Brain microvascular endothelial cell (primary cell): ENCODE results near the gene CCR9.

Experiments used
- DNase-seq: peaks from one replicate; pipeline ENCODE4 v3.0.0-alpha.2; 2020
- H3K27ac ChIP-seq: fragments of 250-450 bp; sonication (Bioruptor Pico); 2 replicates; pipeline ENCODE4 v1.5.1; 2020; ENCODE audit warnings: mild to moderate bottlenecking, moderate library complexity
- H3K27me3 ChIP-seq: fragments of 250-450 bp; sonication (Bioruptor Pico); replicated peaks from 2 replicates; pipeline ENCODE4 v1.5.1; 2020; ENCODE audit warnings: mild to moderate bottlenecking
- H3K36me3 ChIP-seq: fragments of 250-450 bp; sonication (Bioruptor Pico); replicated peaks from 2 replicates; pipeline ENCODE4 v1.5.1; 2020; ENCODE audit warnings: mild to moderate bottlenecking
- H3K4me3 ChIP-seq: 2 replicates; pipeline ENCODE4 v1.5.1; 2011; ENCODE audit warnings: low read depth, mild to moderate bottlenecking, control low read depth, low read length, moderate library complexity
- CTCF ChIP-seq: IDR thresholded peaks from 2 replicates; pipeline ENCODE4 v1.5.1; 2011; ENCODE audit warnings: low read depth, mild to moderate bottlenecking, moderate library complexity, low read length, control low read depth, inconsistent platforms; ENCODE audit errors: missing control alignments
- in situ Hi-C: cut with HindIII; loops from 2 replicates; pipeline ENCODE4 v1.10.0; 2017; ENCODE audit warnings: low sequenced_read_pairs, low pct_ligation_motif_present

CCR9 gene

GRCh38 chr3:45885979-45886705, at the start of gene CCR9:
TSS of gene CCR9 (plus strand) at chr3:45886543. CDS start at chr3:45894934, 8,391 bp downstream.
- in situ Hi-C loops = no loop called here

GRCh38 chr3:45838466-45838865, 47.9 kb upstream of the CCR9 start:
- peaks cover 6% of the 10 kb centered on the region for H3K36me3 ChIP-seq
- TF ChIP-seq CTCF = no peak
- DNase-seq = no peak
- in situ Hi-C loops = no loop called here
- no peaks in the 10 kb centered on the region for H3K27me3 ChIP-seq
- H3K27ac ChIP-seq = no peak overlapping the region
- no peak overlapping the region for H3K4me3 ChIP-seq

More at GRCh38 chr3:45885979-45886705, at the start of gene CCR9:
- Histone ChIP-seq H3K27me3 (no peaks in the 10 kb centered on the region), H3K36me3 (no peaks in the 10 kb centered on the region), H3K27ac (no peak within 1 kb of the TSS), H3K4me3 (no peak within 1 kb of the TSS)
- no peak for DNase-seq
- TF ChIP-seq CTCF = no peak

GRCh38 chr3:45841420-45841756, 45.0 kb upstream of the CCR9 start:
- Histone ChIP-seq H3K27me3 (no peaks in the 10 kb centered on the region), H3K4me3 (peak overlapping the region; percentile 87), H3K27ac (peak overlapping the region; percentile 93), H3K36me3 (no peaks in the 10 kb centered on the region)
- in situ Hi-C loops = no loop called here
- peak; percentile 6 for DNase-seq
- TF ChIP-seq CTCF = no peak

- no peaks in the 10 kb centered on the region for H3K36me3 ChIP-seq
- peak within 1 kb of the TSS; percentile 87 for H3K4me3 ChIP-seq
- in situ Hi-C loops = no loop called here
- peak within 1 kb of the TSS; percentile 93 for H3K27ac ChIP-seq
- peak; percentile 99 for DNase-seq
- TF ChIP-seq CTCF = no peak
- peaks cover 3% of the 10 kb centered on the region for H3K27me3 ChIP-seq
Observed at GRCh38 chr3:45841757-45842491, 44.4 kb upstream of the CCR9 start, which contains the start of gene LZTFL1. TSS of gene LZTFL1 (minus strand) at chr3:45842119. CDS start at chr3:45841991, 128 bp downstream.

- TF ChIP-seq CTCF = no peak
- Histone ChIP-seq H3K4me3 (no peak overlapping the region), H3K36me3 (no peaks in the 10 kb centered on the region), H3K27ac (no peak overlapping the region), H3K27me3 (peaks cover 8% of the 10 kb centered on the region)
- in situ Hi-C loops = no loop called here
- DNase-seq = no peak
Observed at GRCh38 chr3:45842851-45843625, 43.3 kb upstream of the CCR9 start.
